GM18907 (cell line): Measurements from ENCODE around the gene TNPO2.
"Not testable (repeated sequence)": the region's sequence is repeated elsewhere in the genome, so short reads cannot be mapped to it uniquely, and the experiment has no call there.

Experiments used
- ATAC-seq: cut with Tn5 transposase; IDR thresholded peaks from one replicate; pipeline ENCODE4 v1.9.1; 2021; ENCODE audit warnings: mild to moderate bottlenecking, moderate library complexity; ENCODE audit not compliant: unreplicated experiment

TNPO2 gene

GRCh38 chr19:12678039-12678438 is 45.7 kb downstream of the TNPO2 start:
- not testable (repeated sequence) for ATAC-seq

- ATAC-seq: no peak
These were observed 46.8 kb downstream of the TNPO2 start for GRCh38 chr19:12676928-12677327.

- ATAC-seq: peak; percentile 30
These were observed 47.3 kb downstream of the TNPO2 start for GRCh38 chr19:12676384-12676792.

- ATAC-seq: no peak
These were observed 47.8 kb downstream of the TNPO2 start for GRCh38 chr19:12675940-12676339.

- no peak for ATAC-seq
These were observed 48.3 kb downstream of the TNPO2 start for GRCh38 chr19:12675399-12675798.

GRCh38 chr19:12672744-12673143 is 51.0 kb downstream of the TNPO2 start:
- no peak for ATAC-seq

- ATAC-seq: no peak
These were observed 53.4 kb downstream of the TNPO2 start for GRCh38 chr19:12670159-12670928.

GRCh38 chr19:12669270-12670158 is 54.2 kb downstream of the TNPO2 start:
- peak; percentile 43 for ATAC-seq

DNA sequence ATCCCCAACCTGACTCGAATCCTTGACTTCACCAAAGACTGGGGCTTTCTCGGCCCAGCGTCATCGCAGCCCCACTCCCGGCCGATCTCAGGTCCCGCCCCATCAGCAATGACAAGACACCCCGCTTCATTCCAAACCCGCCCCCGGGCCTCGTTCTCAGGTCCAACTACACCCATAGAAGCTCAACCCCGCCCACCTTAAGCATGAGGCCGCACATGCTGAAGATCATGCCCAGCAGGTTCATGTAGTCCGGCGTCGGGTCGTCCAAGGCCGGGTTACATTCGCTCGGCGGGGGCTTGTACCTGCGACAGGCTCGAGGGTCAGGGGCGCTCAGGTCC is 54.8 kb downstream of the TNPO2 start:
- peak; percentile 16 for ATAC-seq

GRCh38 chr19:12668346-12668745 is 55.4 kb downstream of the TNPO2 start:
- no peak for ATAC-seq

GRCh38 chr19:12667731-12668302 is 55.9 kb downstream of the TNPO2 start:
- no peak for ATAC-seq

- ATAC-seq: peak; percentile 47
These were observed 57.3 kb downstream of the TNPO2 start, which contains the start of the genes MAN2B1 and WDR83 for GRCh38 chr19:12666265-12667048. MAN2B1 (minus strand) TSS chr19:12666742; CDS start chr19:12666701, 41 bp downstream. WDR83 (plus strand) TSS chr19:12666807; CDS start chr19:12669791, 2,984 bp downstream.

GRCh38 chr19:12665671-12666264 is 58.0 kb downstream of the TNPO2 start:
- no peak for ATAC-seq

DNA sequence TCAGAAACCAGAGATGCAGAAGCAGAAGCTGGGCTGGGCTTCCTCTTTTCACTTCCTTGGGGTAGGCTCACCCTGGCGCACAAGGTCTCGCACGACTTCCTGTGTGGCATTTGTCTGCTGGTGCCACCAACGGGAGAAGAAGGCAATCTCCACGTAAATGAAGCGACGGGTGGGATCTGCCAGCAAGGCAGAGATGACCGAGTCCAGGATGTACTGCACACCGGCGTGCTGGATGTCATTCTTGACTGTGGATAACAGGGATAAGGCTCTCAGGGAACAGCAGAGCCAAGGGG is 58.5 kb downstream of the TNPO2 start:
- ATAC-seq: no peak

DNA sequence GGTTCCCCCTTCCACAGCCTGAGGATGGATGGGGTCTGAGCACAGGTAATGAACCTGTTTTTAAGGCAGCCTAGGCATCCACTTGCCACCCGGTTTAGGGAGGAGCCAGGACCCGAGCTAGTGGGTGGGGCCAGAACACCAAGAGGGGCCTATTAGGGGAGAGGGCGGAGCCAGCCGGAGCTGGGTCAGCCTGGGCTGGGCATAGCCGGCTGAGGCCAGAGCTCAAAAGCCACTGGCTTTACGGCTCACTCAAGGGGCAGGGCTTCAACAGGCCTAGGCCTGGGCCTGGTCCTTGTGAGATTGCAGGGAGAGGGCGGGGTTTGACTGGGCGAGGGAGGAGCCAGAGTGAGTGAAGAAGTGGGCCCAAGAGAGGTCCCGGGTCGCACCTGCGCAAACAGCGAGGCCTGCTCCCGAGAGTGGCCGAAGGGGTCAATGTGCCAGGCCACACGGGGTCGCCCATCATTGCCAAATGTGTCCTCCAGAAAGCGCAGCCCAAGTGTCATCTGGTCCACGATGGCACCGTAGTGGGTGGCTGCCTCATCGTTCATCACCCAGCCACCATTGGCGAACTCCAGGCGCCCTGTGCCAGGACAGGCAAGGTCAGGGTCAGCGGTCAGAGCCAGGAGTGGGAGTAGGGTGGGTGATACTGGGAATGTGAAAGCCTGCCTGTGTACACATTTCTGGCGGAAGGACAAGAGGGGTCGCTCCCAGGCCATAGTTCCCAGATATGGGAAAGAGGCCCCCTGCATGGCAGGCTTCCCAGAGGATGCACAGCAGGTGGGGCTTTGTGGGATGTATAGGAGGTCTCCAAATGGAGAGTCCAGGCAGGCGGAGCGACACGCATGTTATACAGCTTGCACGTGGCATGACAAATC is 59.1 kb downstream of the TNPO2 start:
- no peak for ATAC-seq

DNA sequence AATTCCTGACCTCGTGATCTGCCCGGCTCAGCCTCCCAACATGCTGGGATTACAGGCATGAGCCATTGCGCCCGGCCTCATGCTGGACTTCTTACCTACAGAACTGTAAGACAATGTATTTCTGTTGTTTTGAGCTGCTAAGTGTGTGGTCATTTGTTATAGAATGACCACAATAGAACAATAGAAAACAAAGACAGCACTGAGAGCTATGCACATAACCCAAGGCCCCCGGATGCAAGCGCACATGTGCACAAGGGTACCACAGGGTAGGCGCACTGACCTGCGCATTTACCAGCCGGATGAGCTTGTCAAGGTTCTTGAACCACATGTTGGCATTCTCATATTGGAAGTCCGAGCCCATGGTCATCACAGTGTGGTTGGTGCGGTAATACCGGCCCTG is 62.8 kb downstream of the TNPO2 start:
- no peak for ATAC-seq

DNA sequence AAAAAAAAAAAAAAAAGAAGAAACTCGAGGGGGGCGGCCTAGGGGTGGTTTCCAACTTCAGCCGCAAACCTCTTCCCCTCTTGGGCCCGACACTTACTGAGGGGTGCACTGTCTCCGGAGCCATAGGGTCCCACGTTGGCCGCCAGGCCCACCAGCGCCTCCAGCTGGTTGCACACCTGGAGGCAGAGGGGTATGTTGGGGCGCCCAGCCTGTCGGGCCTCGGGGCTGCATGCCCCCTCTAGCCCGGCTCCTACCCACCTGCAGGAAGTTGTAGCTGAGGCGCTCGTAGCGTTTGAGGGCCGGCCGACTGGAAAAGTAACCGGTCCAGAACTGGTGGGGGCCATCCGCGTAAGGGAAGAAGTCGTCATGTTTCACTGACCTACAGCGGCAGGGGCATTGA is 65.8 kb downstream of the TNPO2 start:
- ATAC-seq: no peak

GRCh38 chr19:12656899-12657571 is 66.7 kb downstream of the TNPO2 start:
- ATAC-seq: no peak

DNA sequence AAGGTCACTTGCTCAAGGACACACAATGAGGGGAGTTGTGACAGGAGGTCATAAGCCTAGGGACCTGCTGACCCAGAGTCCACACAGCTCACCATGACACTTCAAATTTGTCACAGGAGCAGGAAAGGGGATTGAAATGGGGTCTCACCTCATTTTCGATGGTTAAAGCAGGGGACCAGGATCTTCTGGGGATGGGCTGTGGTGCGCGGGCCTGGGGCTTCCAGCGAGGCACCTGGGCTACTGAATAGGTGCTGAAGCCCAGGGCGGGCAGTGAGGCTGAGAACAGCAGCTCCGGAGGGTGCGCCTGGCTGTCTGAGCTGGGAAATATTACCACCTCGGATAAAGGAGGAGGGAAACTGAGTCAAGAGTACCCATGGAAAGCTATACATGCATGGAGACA is 68.2 kb downstream of the TNPO2 start:
- no peak for ATAC-seq
